SK-N-SH treated with all-trans-retinoic acid at 6 μM for 48 hours (cell line): ENCODE measurements around the gene CCDC187.

Source experiments
- ARNTL ChIP-seq: fragments of 450-650 bp; formaldehyde crosslinking; IDR thresholded peaks from 2 replicates; pipeline ENCODE4 v1.5.0; 2020; ENCODE audit warnings: low read depth, mild to moderate bottlenecking, moderate library complexity, borderline replicate concordance
- BACH2 ChIP-seq: fragments of 250-450 bp; sonication (Bioruptor Pico); IDR thresholded peaks from 2 replicates; pipeline ENCODE4 v1.9.0; 2021; ENCODE audit warnings: mild to moderate bottlenecking, borderline replicate concordance
- CREB5 ChIP-seq: fragments of 250-450 bp; sonication (Bioruptor Pico); IDR thresholded peaks from 2 replicates; pipeline ENCODE4 v1.5.1; 2020; ENCODE audit warnings: low read depth, mild to moderate bottlenecking, moderate library complexity
- GLIS3 ChIP-seq: fragments of 250-450 bp; sonication (Bioruptor Pico); IDR thresholded peaks from 2 replicates; pipeline ENCODE4 v1.5.0; 2020; ENCODE audit warnings: mild to moderate bottlenecking, moderate library complexity
- SNAI2 ChIP-seq: fragments of 250-450 bp; sonication (Bioruptor Pico); IDR thresholded peaks from 2 replicates; pipeline ENCODE4 v1.5.0; 2020; ENCODE audit warnings: mild to moderate bottlenecking, moderate library complexity
- TOX ChIP-seq: fragments of 250-450 bp; sonication (Bioruptor Pico); IDR thresholded peaks from 2 replicates; pipeline ENCODE4 v1.8.0; 2021; ENCODE audit warnings: mild to moderate bottlenecking, moderate library complexity, borderline replicate concordance
- TSHZ2 ChIP-seq: fragments of 250-450 bp; sonication (Bioruptor Pico); IDR thresholded peaks from 2 replicates; pipeline ENCODE4 v1.5.0; 2020; ENCODE audit warnings: mild to moderate bottlenecking, moderate library complexity
- ZNF565 ChIP-seq: fragments of 450-650 bp; formaldehyde crosslinking; conservative IDR thresholded peaks from 2 replicates; pipeline ENCODE4 v1.5.0; 2020; ENCODE audit warnings: low read depth, mild to moderate bottlenecking, moderate library complexity
- ZNF70 ChIP-seq: fragments of 450-650 bp; formaldehyde crosslinking; IDR thresholded peaks from 2 replicates; pipeline ENCODE4 v1.5.0; 2020; ENCODE audit warnings: mild to moderate bottlenecking, moderate library complexity
- TF ChIP-seq, protein P1 (sequence below): fragments of 250-450 bp; sonication (Bioruptor Pico); IDR thresholded peaks from 2 replicates; pipeline ENCODE4 v1.5.1; 2021; ENCODE audit warnings: mild to moderate bottlenecking, moderate library complexity

DNA sequence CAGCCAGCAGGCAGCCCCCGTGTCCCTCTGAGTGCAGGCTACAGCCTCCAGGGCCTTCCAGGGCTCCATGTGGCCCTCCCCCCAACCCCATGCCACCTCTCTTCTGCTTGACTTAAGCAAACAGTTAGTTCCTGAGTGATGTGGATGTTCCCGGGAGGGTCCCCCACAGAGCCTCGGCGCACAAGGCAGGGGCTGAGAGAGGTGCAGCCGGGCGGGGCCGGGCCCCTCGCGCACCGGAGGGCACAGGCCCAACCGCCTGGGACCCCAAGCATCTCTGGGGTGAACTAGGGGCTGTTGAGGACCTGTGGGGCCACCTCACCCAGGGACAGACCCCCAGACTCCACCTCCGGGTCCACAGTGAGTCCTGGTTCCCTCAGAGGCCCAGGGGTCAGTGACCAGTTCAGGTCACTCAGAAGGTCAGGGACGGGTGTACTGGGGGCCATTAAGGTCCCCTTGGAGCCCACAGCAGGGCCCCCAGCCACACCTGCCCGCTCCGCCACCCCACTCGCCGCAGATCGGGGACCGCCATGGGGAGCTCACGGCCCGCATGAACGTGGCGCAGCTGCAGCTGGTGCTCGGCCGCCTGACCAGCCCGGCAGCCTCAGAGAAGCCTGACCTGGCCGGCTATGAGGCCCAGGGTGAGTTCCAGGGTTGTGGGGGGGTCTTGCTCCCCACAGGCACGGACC lies 36.6 kb upstream of the CCDC187 start:
- no peak for TF ChIP-seq ARNTL (CRISPR knock-in tag)
- TF ChIP-seq TSHZ2 (CRISPR knock-in tag), result no peak
- no peak for TF ChIP-seq BACH2
- no peak for TF ChIP-seq ZNF565
- no peak for TF ChIP-seq GLIS3
- no peak for TF ChIP-seq CREB5 (CRISPR knock-in tag)
- no peak for TF ChIP-seq ZNF70 (CRISPR knock-in tag)
- no peak for TF ChIP-seq SNAI2
- TF ChIP-seq TOX (CRISPR knock-in tag), result no peak
- TF ChIP-seq, protein P1, sequence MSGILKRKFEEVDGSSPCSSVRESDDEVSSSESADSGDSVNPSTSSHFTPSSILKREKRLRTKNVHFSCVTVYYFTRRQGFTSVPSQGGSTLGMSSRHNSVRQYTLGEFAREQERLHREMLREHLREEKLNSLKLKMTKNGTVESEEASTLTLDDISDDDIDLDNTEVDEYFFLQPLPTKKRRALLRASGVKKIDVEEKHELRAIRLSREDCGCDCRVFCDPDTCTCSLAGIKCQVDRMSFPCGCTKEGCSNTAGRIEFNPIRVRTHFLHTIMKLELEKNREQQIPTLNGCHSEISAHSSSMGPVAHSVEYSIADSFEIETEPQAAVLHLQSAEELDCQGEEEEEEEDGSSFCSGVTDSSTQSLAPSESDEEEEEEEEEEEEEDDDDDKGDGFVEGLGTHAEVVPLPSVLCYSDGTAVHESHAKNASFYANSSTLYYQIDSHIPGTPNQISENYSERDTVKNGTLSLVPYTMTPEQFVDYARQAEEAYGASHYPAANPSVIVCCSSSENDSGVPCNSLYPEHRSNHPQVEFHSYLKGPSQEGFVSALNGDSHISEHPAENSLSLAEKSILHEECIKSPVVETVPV (CRISPR knock-in tag), result no peak
